ENCODE measurements around the gene AK8. TPM values are rescaled to one million over a fixed set of nuclear protein-coding genes. Genes with fewer than 3 reads are reported as not detected.

AK8 gene
- 0.34 and 0.59 TPM in 2 replicates for total RNA-seq

GRCh38 chr9:132877824-132878694 lies at the start of gene AK8:
TSS of gene AK8 (minus strand) at chr9:132878284. CDS start at chr9:132878255, 29 bp downstream.

GRCh38 chr9:132878695-132879456 lies 792 bp upstream of the AK8 start, which contains the start of gene SPACA9:
TSS of gene SPACA9 (plus strand) at chr9:132878898. CDS start at chr9:132883948, 5,050 bp downstream.

Other genes starting within 250 kb of the AK8 start
- gene DDX31, start 208.3 kb downstream of the AK8 start, total RNA-seq: 8.0 and 8.2 TPM in 2 replicates
- 7.0 and 8.6 TPM in 2 replicates for gene GTF3C4, start 207.8 kb downstream of the AK8 start, total RNA-seq
- 3.3 and 3.7 TPM in 2 replicates for gene SPACA9, start 614 bp upstream of the AK8 start, total RNA-seq
- gene TSC1, start 66.3 kb upstream of the AK8 start, total RNA-seq: 17.4 and 20.3 TPM in 2 replicates
- gene GFI1B, start 100.4 kb upstream of the AK8 start, total RNA-seq: under 0.01 TPM in 1 of 2 replicates, not detected in the other
- 55.5 and 59.3 TPM in 2 replicates for gene GTF3C5, start 152.7 kb upstream of the AK8 start, total RNA-seq
- 0.17 and 0.30 TPM in 2 replicates for gene CEL, start 183.7 kb upstream of the AK8 start, total RNA-seq
- 17.2 and 19.5 TPM in 2 replicates for gene RALGDS, start 243.0 kb upstream of the AK8 start, total RNA-seq

Data from bronchus fibroblast of lung (primary cell).